Gastrocnemius medialis (tissue), 4 donors: ENCODE data around the gene PRR14L. TPM values are rescaled to one million over a fixed set of nuclear protein-coding genes. Genes with fewer than 3 reads are reported as not detected.

Source experiments
- ATAC-seq, 2 donors: fragments of 150-250 bp; one replicate each; pipeline ENCODE4 v1.9.1; 2016
- DNase-seq, 2 donors: peaks; one replicate each; pipeline ENCODE4 v3.0.0-alpha.2; 2019
- H3K27ac ChIP-seq, 4 donors: fragments of 200-600 bp; sonication (generic); 1 replicate in 1 of 4; 2 replicates in 3 of 4; pipeline ENCODE4 v1.5.1; 2016 to 2018; ENCODE audit warnings: mild to moderate bottlenecking in 2 of 4, moderate library complexity in 1 of 4
- H3K27me3 ChIP-seq, 3 donors: fragments of 200-600 bp; sonication (generic) in 2 of 3; 1 replicate in 1 of 3; 2 replicates in 2 of 3; pipeline versions ENCODE4 v1.5.1 to v1.6.0; 2016 to 2019; ENCODE audit warnings: mild to moderate bottlenecking in 1 of 3, moderate library complexity in 1 of 3
- H3K36me3 ChIP-seq, 2 donors: fragments of 200-600 bp; sonication (generic) in 1 of 2; one replicate each; pipeline ENCODE4 v1.5.1; 2017 to 2018
- H3K4me1 ChIP-seq, 2 donors: fragments of 200-600 bp; sonication (generic) in 1 of 2; one replicate each; pipeline ENCODE4 v1.5.1; 2016 to 2017; ENCODE audit warnings: mild to moderate bottlenecking in 2 of 2
- H3K4me3 ChIP-seq, 4 donors: fragments of 200-600 bp; sonication (generic) in 3 of 4; 1 replicate in 1 of 4; 2 replicates in 3 of 4; pipeline ENCODE4 v1.5.1; 2016 to 2019; ENCODE audit warnings: mild to moderate bottlenecking in 2 of 4
- H3K9me3 ChIP-seq, 3 donors: fragments of 200-600 bp; sonication (generic) in 2 of 3; 1 replicate in 1 of 3; 2 replicates in 2 of 3; pipeline ENCODE4 v1.5.1; 2016 to 2019
- CTCF ChIP-seq, 5 experiments: fragments of 450-650 bp in 3 of 5; fragments of 200-600 bp in 2 of 5; sonication (generic) in 2 of 5; IDR thresholded peaks in 4 of 5; conservative IDR thresholded peaks in 1 of 5; 1 replicate in 4 of 5; 2 replicates in 1 of 5; pipeline ENCODE4 v1.5.1; 2016 to 2019; ENCODE audit warnings: antibody characterized with exemption in 5 of 5, mild to moderate bottlenecking in 3 of 5, moderate library complexity in 3 of 5
- POLR2A ChIP-seq, 2 donors: fragments of 450-650 bp; IDR thresholded peaks; one replicate each; pipeline ENCODE4 v1.6.1; 2017; ENCODE audit warnings: antibody characterized with exemption in 2 of 2, mild to moderate bottlenecking in 2 of 2, moderate library complexity in 2 of 2
- in situ Hi-C, 4 donors: fragments of 200-750 bp; cut with MboI; loops; one replicate each; pipeline versions ENCODE4 v1.15.0 to v1.8.0; 2017; ENCODE audit warnings: low sequenced_read_pairs in 4 of 4
- intact Hi-C: fragments of 100-400 bp; cut with DNase I; formaldehyde crosslinking; loops from one replicate; pipeline ENCODE4 v1.15.1; 2023; ENCODE audit warnings: low total_unique reads
- total RNA-seq, 4 donors: library from RNA; depleted of rRNA; stranded (reverse); fragments of >200 nt; gene quantifications; one replicate each; pipeline versions ENCODE4 v1.1.0 to v1.2.3, GENCODE V29; 2016

Gene PRR14L
- total RNA-seq, 4 donors from 2014 or later: 6.5 to 8.4 (median 7.1) TPM

GRCh38 chr22:31647066-31647465, 102.9 kb downstream of the PRR14L start:
- Histone ChIP-seq H3K27ac (no peak overlapping the region), H3K4me1 (peaks cover 3 to 16% of the 10 kb centered on the region in 2 donors), H3K9me3 (no peaks in the 10 kb centered on the region), H3K4me3 (no peak overlapping the region), H3K27me3 (no peaks in the 10 kb centered on the region), H3K36me3 (peaks cover 3 to 38% of the 10 kb centered on the region in 2 donors)
- intact Hi-C loops: no loop called here
- in situ Hi-C loops: loop anchor here in 2 of 4 donors (25.0 kb wide), 2 partner anchors 285 to 310 kb away; partner anchors contain the start of gene PATZ1 (in 1 of the 2)
- no peak for DNase-seq
- TF ChIP-seq POLR2A (IDR thresholded peaks at IDR 0.05) (no peak), CTCF (IDR thresholded peaks at IDR 0.05 in 4 of 5, conservative IDR thresholded peaks at IDR 0.05 in 1 of 5) (no peak)
- ATAC-seq: no peak

- no peak overlapping the region for H3K27ac ChIP-seq
- no peak for ATAC-seq
These were observed 103.5 kb downstream of the PRR14L start for GRCh38 chr22:31646186-31647019.

GRCh38 chr22:31639436-31640039, 110.4 kb downstream of the PRR14L start:
- Histone ChIP-seq H3K27me3 (no peaks in the 10 kb centered on the region), H3K27ac (no peak overlapping the region), H3K4me1 (peaks cover 8 to 18% of the 10 kb centered on the region in 2 donors), H3K9me3 (no peaks in the 10 kb centered on the region), H3K4me3 (no peak overlapping the region), H3K36me3 (peaks cover 0 to 4% of the 10 kb centered on the region in 2 donors)
- TF ChIP-seq POLR2A (IDR thresholded peaks at IDR 0.05) (no peak), CTCF (IDR thresholded peaks at IDR 0.05 in 4 of 5, conservative IDR thresholded peaks at IDR 0.05 in 1 of 5) (no peak)
- DNase-seq (no peak), ATAC-seq (peak in 1 of 2 donors; percentile 45)
- in situ Hi-C loops (loop anchor here in 2 of 4 donors (25.0 kb wide), 2 partner anchors 277 to 302 kb away; partner anchors contain the start of gene PATZ1 (in 1 of the 2)), intact Hi-C loops (no loop called here)

More at GRCh38 chr22:31646186-31647019, 103.5 kb downstream of the PRR14L start:
- no peaks in the 10 kb centered on the region for H3K9me3 ChIP-seq
- DNase-seq: no peak
- intact Hi-C loops (no loop called here), in situ Hi-C loops (loop anchor here in 2 of 4 donors (25.0 kb wide), 2 partner anchors 284 to 309 kb away; partner anchors contain the start of gene PATZ1 (in 1 of the 2))
- H3K4me3 ChIP-seq: no peak overlapping the region
- peaks cover 3 to 39% of the 10 kb centered on the region in 2 donors for H3K36me3 ChIP-seq
- peaks cover 2 to 11% of the 10 kb centered on the region in 2 donors for H3K4me1 ChIP-seq
- H3K27me3 ChIP-seq: no peaks in the 10 kb centered on the region
- TF ChIP-seq CTCF (IDR thresholded peaks at IDR 0.05 in 4 of 5, conservative IDR thresholded peaks at IDR 0.05 in 1 of 5): no peak
- no peak for TF ChIP-seq POLR2A (IDR thresholded peaks at IDR 0.05)

- ATAC-seq (peak in 1 of 2 donors; percentile 40), DNase-seq (peak in 1 of 2 donors; percentile 38)
- intact Hi-C loops: no loop called here
- H3K27me3 ChIP-seq: no peaks in the 10 kb centered on the region
- H3K27ac ChIP-seq: peak overlapping the region; percentile 53 to 66 (median 56)
- in situ Hi-C loops: loop anchor here in 2 of 4 donors (25.0 kb wide), 2 partner anchors 276 to 301 kb away; partner anchors contain the start of gene PATZ1 (in 1 of the 2)
- no peaks in the 10 kb centered on the region for H3K9me3 ChIP-seq
- H3K36me3 ChIP-seq: peaks cover 0 to 4% of the 10 kb centered on the region in 2 donors
- H3K4me3 ChIP-seq: peak overlapping the region in 1 of 4 donors; percentile 27
- H3K4me1 ChIP-seq: peaks cover 15 to 21% of the 10 kb centered on the region in 2 donors
- TF ChIP-seq POLR2A (IDR thresholded peaks at IDR 0.05) (no peak), CTCF (IDR thresholded peaks at IDR 0.05 in 4 of 5, conservative IDR thresholded peaks at IDR 0.05 in 1 of 5) (no peak)
These were observed 111.9 kb downstream of the PRR14L start for GRCh38 chr22:31637891-31638618.
